Thymus (tissue), 11 donors: ENCODE data around the gene VWA3B. TPM values are rescaled to one million over a fixed set of nuclear protein-coding genes. Genes with fewer than 3 reads are reported as not detected.
"Not testable (repeated sequence)": the region's sequence is repeated elsewhere in the genome, so short reads cannot be mapped to it uniquely, and the experiment has no call there.

Source experiments
- DNase-seq, 9 donors: peaks; one replicate each; pipeline ENCODE4 v3.0.0-alpha.2; 2013; ENCODE audit warnings: low spot score in 9 of 9, low read depth in 6 of 9, missing footprints in 1 of 9
- H3K27ac ChIP-seq, 2 donors: one replicate each; pipeline ENCODE4 v1.5.1; 2013; ENCODE audit warnings: control low read depth in 1 of 2, low read depth in 1 of 2, low read length in 1 of 2, mild to moderate bottlenecking in 1 of 2, moderate library complexity in 1 of 2
- H3K27me3 ChIP-seq, 2 donors: one replicate each; pipeline ENCODE4 v1.5.1; 2013; ENCODE audit warnings: low read length in 1 of 2; ENCODE audit not compliant: control insufficient read depth in 2 of 2, insufficient read depth in 1 of 2
- H3K36me3 ChIP-seq, 2 donors: one replicate each; pipeline ENCODE4 v1.5.1; 2013; ENCODE audit warnings: low read length in 1 of 2, mild to moderate bottlenecking in 1 of 2, moderate library complexity in 1 of 2; ENCODE audit not compliant: control insufficient read depth in 2 of 2, insufficient read depth in 2 of 2
- H3K4me1 ChIP-seq, 2 donors: one replicate each; pipeline ENCODE4 v1.5.1; 2013; ENCODE audit warnings: low read length in 2 of 2; ENCODE audit not compliant: control insufficient read depth in 2 of 2, insufficient read depth in 2 of 2
- H3K4me3 ChIP-seq, 2 donors: one replicate each; pipeline ENCODE4 v1.5.1; 2013; ENCODE audit warnings: low read length in 2 of 2, control low read depth in 1 of 2, mild to moderate bottlenecking in 1 of 2
- H3K9me3 ChIP-seq, 2 donors: one replicate each; pipeline ENCODE4 v1.5.1; 2013; ENCODE audit warnings: low read length in 1 of 2, mild to moderate bottlenecking in 1 of 2; ENCODE audit not compliant: control insufficient read depth in 2 of 2, insufficient read depth in 1 of 2
- WGBS: extraction: QIAGEN DNeasy Blood & Tissue Kit; methylation state at CpG from one replicate; pipeline ENCODE4 v1.1.7; 2013; 5-methylcytosine and 5-hydroxymethylcytosine counted together
- polyA plus RNA-seq: library from polyadenylated mRNA; stranded (reverse); fragments of 200-250 nt; gene quantifications from one replicate; pipeline ENCODE4 v1.2.3, GENCODE V29; 2013
- total RNA-seq: library from RNA; stranded (reverse); fragments of 120-200 nt; gene quantifications from one replicate; pipeline ENCODE4 v1.2.4, GENCODE V29; 2013
- donor health status: healthy.

Gene VWA3B
- total and polyA plus RNA-seq, 2 donors: 0.30 to 3.2 TPM

DNA sequence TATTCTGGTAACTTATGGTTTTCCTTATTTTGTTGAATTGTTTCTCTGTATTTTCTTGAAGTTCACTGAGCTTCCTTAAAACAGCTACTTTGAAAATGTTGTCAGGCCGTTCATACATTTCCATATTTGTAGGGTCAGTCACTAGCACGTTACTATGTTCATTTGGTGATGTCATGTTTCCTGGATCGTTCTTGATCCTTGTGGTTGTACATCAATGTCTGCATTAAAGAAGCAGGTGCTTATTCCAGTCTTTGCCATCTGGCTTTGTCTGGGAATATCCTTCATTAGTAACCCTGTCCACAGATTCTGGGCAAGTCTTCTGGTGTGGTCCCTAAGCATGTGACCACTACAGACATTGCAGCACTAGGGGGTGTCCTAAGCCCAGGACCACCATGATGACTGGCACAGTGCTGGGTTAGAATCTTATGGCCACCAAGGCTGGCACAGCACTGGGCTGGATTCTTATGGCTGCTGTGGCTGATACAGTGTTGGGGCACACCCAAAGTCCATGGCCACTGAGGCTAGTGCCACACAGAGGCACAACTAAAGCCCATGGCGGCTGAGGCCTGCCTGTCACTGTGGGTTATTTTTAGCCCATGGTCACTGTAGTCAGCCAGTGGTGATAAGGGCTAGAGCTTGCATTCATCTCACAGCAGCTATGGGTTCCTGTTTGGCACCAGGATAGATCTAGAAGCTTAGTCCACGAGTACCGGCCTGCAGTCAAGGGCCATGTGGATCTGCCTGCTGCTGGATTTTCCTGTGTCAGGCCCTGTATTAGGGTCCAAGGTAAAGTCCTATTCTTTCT is 13.2 kb downstream of the VWA3B start:
- Histone ChIP-seq H3K4me1 (no peaks in the 10 kb centered on the region), H3K27ac (no peak overlapping the region), H3K9me3 (peaks cover 0 to 4% of the 10 kb centered on the region in 2 donors), H3K4me3 (no peak overlapping the region), H3K27me3 (no peaks in the 10 kb centered on the region), H3K36me3 (no peaks in the 10 kb centered on the region)
- WGBS: 96% methylated on average over 6 of the region's 6 CpGs
- DNase-seq: no peak

DNA sequence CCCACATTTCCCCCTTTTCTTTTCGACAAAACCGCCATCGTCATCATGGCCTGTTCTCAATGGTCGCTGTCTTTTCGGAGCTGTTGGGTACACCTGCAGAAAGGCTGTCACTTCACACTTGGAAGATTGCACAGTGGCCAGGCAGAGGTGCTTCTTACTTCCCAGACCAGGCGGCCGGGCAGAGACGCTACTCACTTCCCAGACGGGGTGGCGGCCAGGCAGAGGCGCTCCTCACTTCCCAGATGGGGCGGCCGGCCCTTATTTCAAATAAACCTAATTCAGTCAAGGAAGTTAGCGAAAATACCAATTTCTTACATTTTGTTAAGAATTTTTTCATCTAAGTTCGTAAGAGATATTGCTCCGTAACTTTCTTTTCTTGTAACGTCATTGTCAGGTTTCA is 15.3 kb downstream of the VWA3B start:
- not testable (repeated sequence) for H3K36me3 ChIP-seq

DNA sequence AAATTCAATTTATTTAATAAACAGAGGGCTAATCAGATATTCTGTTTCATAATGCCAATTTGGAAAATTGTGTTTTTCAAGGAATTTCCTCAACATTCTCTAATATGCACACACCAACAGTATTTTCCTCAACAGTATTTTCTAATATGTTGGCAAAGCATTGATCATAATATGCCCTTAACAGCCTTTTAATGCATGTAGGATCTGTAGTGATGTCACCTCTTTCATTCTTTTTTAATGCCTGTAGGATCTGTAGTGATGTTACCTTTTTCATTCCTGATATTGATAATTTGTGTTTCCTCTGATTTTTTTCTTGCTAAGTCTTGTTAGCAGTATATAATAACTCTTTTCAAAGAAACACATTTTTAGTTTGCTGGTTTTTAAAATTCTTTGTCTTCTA is 15.9 kb downstream of the VWA3B start:
- Histone ChIP-seq H3K4me3 (no peak overlapping the region), H3K36me3 (no peaks in the 10 kb centered on the region), H3K27me3 (no peaks in the 10 kb centered on the region), H3K9me3 (peaks cover 0 to 4% of the 10 kb centered on the region in 2 donors), H3K27ac (no peak overlapping the region), H3K4me1 (no peaks in the 10 kb centered on the region)
- DNase-seq: no peak

More for the DNA sequence above, 15.3 kb downstream of the VWA3B start:
- not testable (repeated sequence) for H3K27ac ChIP-seq, H3K9me3 ChIP-seq, DNase-seq, H3K4me3 ChIP-seq, H3K4me1 ChIP-seq, H3K27me3 ChIP-seq
- WGBS: 98% methylated on average over 17 of the region's 17 CpGs

DNA sequence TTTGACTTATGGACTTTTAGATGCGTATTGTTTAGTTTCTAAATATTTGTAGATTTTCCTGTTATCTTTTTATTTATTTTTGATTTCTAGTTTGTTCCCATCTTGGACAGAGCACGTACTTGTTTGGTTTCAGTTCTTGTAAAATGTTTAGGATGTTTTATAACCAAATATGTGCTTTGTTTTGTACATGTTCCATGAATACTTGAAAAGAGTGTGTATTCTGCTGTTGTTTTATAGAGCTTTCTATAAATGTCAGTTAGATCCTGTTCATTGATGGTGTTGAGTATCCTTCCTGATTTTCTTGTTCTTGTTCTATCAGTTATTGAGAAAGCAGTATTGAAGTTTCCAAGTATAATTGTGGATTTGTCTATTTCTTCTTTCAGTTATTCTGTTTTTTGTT is 21.1 kb downstream of the VWA3B start:
- H3K36me3 ChIP-seq: no peaks in the 10 kb centered on the region
- H3K27ac ChIP-seq: no peak overlapping the region
- 96% methylated on average over 2 of the region's 2 CpGs for WGBS
- DNase-seq: no peak
- H3K9me3 ChIP-seq: no peaks in the 10 kb centered on the region
- H3K4me1 ChIP-seq: no peaks in the 10 kb centered on the region
- H3K27me3 ChIP-seq: no peaks in the 10 kb centered on the region
- H3K4me3 ChIP-seq: no peak overlapping the region

DNA sequence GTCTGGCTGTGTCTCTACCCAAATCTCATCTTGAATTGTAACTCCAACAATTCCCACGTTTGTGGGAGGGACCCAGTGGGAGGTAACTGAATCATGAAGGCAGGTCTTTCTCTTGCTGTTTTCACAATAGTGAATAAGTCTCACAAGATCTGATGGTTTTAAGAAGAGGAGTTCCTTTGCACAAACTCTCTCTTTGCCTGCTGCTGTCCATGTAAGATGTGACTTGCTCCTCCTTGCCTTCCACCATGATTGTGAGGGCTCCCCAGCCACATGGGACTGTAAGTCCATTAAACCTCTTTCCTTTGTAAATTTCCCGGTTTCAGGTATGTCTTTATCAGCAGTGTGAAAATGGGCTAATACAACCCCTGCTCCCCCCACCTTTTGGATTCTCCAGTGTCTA is 23.8 kb downstream of the VWA3B start:
- 89% methylated on average over 2 of the region's 2 CpGs for WGBS
- Histone ChIP-seq H3K27ac (no peak overlapping the region), H3K9me3 (no peaks in the 10 kb centered on the region), H3K4me3 (no peak overlapping the region), H3K4me1 (no peaks in the 10 kb centered on the region), H3K36me3 (no peaks in the 10 kb centered on the region), H3K27me3 (no peaks in the 10 kb centered on the region)
- DNase-seq: no peak

DNA sequence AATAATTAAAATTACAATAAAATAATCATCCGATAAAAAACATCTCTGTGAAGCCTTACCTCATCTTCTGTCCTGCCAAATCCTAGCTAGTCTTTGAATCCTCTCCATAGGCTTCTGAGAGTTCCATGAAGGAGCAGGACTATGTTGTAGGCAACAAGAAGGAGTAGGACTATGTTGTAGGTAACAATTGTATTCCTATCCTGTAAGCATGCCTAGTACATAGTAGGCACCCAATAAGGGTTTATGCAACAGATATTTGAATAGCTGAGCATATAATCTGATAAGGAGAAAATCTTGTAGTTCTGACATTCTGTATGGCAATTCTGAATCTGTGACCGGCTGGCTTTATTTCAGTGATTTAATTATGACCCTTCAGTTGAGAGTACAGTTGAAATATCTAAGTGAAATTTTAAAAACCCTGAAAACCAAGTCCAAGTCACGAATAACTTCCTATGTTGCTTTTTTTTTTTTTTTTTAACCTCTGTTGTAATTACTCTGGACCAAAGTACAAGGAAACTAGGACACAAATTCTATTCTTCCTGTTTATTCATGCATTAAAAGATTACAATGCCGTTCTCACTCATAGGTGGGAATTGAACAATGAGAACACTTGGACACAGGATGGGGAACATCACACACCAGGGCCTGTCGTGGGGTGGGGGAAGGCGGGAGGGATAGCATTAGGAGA is 27.8 kb downstream of the VWA3B start:
- Histone ChIP-seq H3K4me1 (no peaks in the 10 kb centered on the region), H3K9me3 (no peaks in the 10 kb centered on the region), H3K4me3 (no peak overlapping the region), H3K27ac (no peak overlapping the region), H3K36me3 (no peaks in the 10 kb centered on the region), H3K27me3 (no peaks in the 10 kb centered on the region)
- DNase-seq: no peak
- WGBS: 95% methylated on average over 6 of the region's 6 CpGs

DNA sequence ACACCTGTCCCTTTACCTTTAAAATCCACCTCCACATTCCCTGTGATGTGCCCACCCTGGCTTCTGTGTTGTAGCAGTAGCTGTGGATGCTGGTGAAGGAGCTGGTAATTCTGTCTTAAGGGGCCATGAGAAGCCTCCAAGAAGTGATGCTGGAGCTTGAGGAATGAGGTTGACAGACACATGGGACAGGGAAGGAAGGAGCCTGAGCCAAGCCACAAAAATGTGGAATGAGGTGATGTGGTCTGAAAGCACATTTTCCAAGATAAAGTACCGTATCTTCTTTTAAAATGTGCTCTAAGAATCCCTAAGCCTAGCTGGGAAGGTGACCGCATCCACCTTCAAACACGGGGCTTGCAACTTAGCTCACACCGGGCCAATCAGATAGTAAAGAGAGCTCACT is 31.2 kb downstream of the VWA3B start:
- Histone ChIP-seq H3K4me1 (peaks cover 0 to 3% of the 10 kb centered on the region in 2 donors), H3K4me3 (no peak overlapping the region), H3K9me3 (no peaks in the 10 kb centered on the region), H3K27ac (no peak overlapping the region), H3K36me3 (no peaks in the 10 kb centered on the region), H3K27me3 (no peaks in the 10 kb centered on the region)
- DNase-seq: no peak
- WGBS: 91% methylated on average over 4 of the region's 4 CpGs

DNA sequence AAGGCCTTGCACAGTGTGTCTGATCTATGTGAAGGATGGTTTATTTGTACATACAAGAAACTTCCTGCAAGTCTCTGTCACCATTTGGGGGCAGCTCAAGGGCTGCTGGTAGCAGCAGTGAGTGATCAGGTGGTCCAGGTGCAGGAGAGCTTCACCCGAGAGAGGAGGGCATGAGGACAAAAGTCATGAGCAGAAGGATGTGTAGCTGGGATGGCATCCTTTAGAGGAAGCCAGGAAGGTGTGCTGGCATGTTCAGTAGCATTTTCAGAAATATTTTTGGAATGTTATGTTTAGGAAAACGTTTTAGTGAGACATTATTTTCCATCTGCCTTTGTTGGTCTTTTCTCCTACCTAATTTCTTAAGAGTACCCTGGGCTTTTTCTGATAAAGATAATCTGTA is 31.9 kb downstream of the VWA3B start:
- H3K4me1 ChIP-seq: peaks cover 0 to 9% of the 10 kb centered on the region in 2 donors
- WGBS: 57% methylated on average over 2 of the region's 2 CpGs
- H3K4me3 ChIP-seq: no peak overlapping the region
- DNase-seq: no peak
- H3K36me3 ChIP-seq: no peaks in the 10 kb centered on the region
- no peak overlapping the region for H3K27ac ChIP-seq
- H3K9me3 ChIP-seq: no peaks in the 10 kb centered on the region
- H3K27me3 ChIP-seq: no peaks in the 10 kb centered on the region

DNA sequence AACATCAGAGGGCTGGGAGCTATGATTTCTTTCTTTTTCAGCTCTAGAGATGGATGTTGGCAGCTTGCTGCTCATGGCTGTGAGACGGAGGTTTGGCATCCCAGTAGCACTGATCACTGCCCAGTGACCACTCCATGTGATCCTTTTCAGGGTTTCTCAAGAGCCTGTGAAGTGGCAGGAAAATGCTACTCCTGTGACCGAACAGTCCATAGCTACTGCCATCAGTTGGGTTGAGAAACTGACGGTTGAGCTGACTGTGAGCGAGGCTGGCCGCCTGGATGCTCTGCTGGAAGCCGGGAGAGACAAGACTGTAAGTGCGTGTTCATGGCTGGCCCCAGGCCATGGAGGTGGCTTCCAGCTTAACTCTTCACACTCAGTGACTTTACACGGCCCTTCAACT is 34.2 kb downstream of the VWA3B start:
- H3K4me1 ChIP-seq: peaks cover 0 to 9% of the 10 kb centered on the region in 2 donors
- H3K9me3 ChIP-seq: no peaks in the 10 kb centered on the region
- no peaks in the 10 kb centered on the region for H3K36me3 ChIP-seq
- no peak overlapping the region for H3K4me3 ChIP-seq
- no peak overlapping the region for H3K27ac ChIP-seq
- H3K27me3 ChIP-seq: no peaks in the 10 kb centered on the region
- no peak for DNase-seq
- 92% methylated on average over 8 of the region's 8 CpGs for WGBS
